NCI-H2107 treated with DMSO at 0.1 percent for 48 hours (cell line): ENCODE data around the gene PRPF4.

ENCODE experiments used
- DNase-seq: peaks from one replicate; lab custom pipeline; 2025; ENCODE audit not compliant: unreplicated experiment; lab: John Stamatoyannopoulos, UW

PRPF4 gene

DNA sequence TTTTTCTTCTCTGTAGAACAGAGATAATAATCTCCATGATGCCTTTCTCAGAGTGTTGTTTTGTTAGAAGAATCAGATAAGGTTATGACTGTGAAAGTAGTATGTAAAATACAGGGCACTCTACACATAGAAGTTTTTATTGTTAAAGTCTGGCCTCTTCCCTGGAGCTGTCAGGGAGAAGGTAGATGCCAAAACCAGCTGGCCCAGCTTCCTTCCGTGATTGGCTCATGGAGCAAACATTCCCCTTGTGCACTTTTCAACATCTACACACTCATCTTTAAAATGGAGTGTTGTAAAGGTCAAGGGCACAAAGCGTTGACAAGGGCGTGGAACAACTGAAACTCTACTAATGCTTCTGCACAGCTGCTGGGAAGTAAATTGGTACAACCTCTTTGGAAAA is 35.1 kb downstream of the PRPF4 start:
- no peak for DNase-seq

GRCh38 chr9:113311961-113312360 is 36.5 kb downstream of the PRPF4 start:
- DNase-seq = no peak

GRCh38 chr9:113313261-113313660 is 37.8 kb downstream of the PRPF4 start:
- DNase-seq = no peak

DNA sequence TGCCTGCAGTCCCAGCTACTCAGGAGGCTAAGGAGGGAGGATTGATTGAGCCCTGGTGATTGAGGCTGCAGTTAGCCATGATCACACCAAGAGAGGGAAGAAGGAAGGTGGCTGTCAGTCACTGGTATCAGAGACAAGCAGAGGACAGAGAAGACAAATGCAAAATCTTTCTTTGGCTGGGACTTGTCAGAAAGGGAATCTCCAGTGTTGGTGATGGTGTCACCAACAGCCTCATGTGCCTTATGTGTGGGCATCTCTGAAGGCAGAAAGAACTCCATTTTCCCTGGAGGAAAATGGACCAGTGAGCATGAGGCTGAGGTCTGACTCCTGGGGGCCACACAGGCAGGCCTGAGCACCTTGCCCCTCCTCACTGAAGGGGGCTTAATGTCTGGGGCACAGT is 39.8 kb downstream of the PRPF4 start:
- no peak for DNase-seq

GRCh38 chr9:113316030-113316429 is 40.6 kb downstream of the PRPF4 start:
- no peak for DNase-seq

DNA sequence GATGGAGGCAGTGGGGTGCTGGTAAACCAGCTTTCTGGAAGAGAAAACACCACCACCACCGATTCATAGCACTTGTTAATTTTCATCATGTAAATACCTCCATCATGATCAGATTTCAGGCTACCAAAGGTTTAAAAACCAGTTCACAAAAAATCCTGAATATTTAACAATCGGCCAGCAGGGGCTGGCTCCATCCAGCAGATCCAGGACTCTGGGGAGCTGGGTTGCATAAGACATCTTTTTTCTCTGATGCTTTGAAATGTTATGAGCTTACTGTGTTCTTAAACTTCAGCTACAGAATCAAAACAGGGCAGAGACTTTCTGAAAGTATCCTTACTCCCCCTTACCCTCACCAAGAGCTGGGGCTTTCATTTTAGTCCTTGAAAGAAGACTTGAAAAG is 42.3 kb downstream of the PRPF4 start:
- no peak for DNase-seq

GRCh38 chr9:113319054-113319453 is 43.6 kb downstream of the PRPF4 start:
- DNase-seq = no peak

GRCh38 chr9:113320051-113320450 is 44.6 kb downstream of the PRPF4 start:
- DNase-seq = no peak

DNA sequence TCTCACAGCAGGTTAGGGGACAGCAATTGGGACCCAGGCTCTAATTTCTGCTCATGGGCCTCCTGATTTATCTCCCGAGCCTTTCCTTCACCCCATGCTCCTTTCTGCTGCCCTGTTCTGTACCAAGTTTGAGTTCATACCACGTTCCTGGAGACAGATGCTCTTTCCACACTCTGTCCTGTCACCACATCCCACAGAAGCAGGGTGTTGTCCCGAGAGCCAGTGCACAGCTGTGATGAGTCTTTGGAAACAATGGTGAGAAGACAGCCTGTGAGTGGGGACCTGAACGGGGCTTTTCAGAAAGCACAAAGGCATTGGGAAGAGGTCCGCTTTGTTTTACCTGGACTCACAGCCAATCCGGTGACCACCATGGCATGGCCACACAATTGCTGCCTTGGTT is 47.2 kb downstream of the PRPF4 start:
- no peak for DNase-seq

DNA sequence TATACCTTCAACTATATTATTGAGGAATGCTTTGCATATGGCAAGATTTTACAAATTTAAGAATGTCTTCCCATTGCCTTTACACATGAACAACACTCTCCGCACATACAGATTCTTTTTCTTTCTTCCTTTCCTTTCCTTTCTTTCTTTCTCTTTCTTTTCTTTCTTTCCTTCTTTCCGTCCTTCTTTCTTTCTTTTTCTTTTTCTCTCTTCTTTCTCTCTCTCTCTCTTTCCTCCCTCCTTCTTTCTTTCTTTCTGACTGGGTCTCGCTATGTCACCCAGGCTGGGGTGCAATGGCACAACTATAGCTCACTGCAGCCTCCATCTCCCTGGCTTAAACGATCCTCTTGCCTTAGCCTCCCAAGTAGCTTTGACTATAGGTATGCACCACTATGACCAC is 50.8 kb downstream of the PRPF4 start:
- DNase-seq = no peak

DNA sequence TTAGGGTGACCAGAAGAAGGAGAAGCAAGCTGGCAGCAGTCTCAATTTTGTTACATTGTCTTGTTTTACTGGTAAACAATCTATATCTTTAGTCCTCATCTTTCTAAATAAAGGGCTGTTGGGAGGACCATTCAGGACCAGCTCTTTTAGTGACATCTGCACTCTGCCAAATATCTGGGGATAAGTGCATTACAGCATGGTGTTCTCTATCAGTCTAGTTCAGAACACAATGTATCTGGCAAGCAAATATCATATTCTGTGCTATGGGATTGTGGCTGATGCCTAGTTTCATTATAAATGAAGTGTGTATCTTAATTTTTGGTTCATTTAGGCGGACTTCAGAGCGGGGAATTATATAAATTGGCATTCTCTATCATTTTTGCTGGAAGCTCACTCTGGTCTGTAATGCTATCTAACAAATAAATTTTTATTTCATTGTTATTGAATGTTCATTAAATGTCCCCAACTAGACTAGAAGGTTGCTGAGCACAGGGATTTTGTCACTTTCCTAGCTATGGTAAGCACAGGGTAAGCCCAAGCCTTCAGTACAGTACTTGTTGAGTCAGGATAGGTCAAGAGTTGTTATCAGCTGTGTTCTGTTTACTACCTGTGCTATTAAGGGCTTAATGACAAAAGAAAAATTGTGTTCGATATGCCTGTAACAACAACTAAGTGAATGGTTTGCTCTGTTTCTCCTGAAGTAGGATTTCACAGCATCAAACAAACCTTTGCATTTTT is 52.8 kb downstream of the PRPF4 start:
- no peak for DNase-seq

DNA sequence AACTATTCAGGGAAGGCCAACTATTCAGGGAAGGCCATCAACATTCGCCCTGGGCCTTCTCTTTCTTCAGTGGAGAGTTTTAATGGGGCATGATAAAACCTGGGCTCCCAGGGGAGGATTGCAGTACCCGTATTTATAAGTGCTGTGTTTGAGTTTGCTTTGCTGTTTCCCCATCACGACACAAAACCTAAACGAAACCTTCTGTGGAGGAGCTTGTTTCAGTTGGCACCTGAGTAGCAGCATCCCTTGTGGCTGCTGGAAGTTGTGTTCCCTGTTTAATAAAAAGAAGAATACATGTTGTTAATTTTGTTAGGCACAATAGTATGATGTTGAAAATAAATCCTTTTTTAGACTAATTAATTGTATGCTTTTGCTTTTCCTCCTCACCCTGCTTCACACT is 56.3 kb downstream of the PRPF4 start:
- DNase-seq = peak; percentile 17

- no peak for DNase-seq
These were observed 62.3 kb downstream of the PRPF4 start for GRCh38 chr9:113337714-113338113.

- peak; percentile 41 for DNase-seq
These were observed 64.7 kb downstream of the PRPF4 start, which contains the start of gene WDR31 for GRCh38 chr9:113340011-113340699. Gene WDR31 (minus strand): TSS chr9:113340275. CDS start chr9:113332022, 8,253 bp downstream.

GRCh38 chr9:113341712-113342410 is 66.4 kb downstream of the PRPF4 start:
- DNase-seq = no peak
